HEK293T (cell line): Measurements from ENCODE around the gene B3GAT2.

Source experiments
- ARNT ChIP-seq: fragments of 450-650 bp; IDR thresholded peaks from 2 replicates; pipeline ENCODE4 v1.6.1; 2017; ENCODE audit warnings: mild to moderate bottlenecking
- BHLHE40 ChIP-seq: fragments of 450-650 bp; IDR thresholded peaks from 2 replicates; pipeline ENCODE4 v1.6.1; 2016; ENCODE audit warnings: mild to moderate bottlenecking, moderate library complexity, borderline replicate concordance
- CTBP1 ChIP-seq: fragments of 450-650 bp; IDR thresholded peaks from 2 replicates; pipeline ENCODE4 v1.6.1; 2016; ENCODE audit warnings: borderline replicate concordance
- ELF4 ChIP-seq: fragments of 450-650 bp; IDR thresholded peaks from 2 replicates; pipeline ENCODE4 v1.6.1; 2017; ENCODE audit warnings: antibody characterized with exemption
- FOXK2 ChIP-seq: fragments of 450-650 bp; IDR thresholded peaks from 2 replicates; pipeline ENCODE4 v1.6.1; 2016; ENCODE audit warnings: mild to moderate bottlenecking
- FOXM1 ChIP-seq: fragments of 450-650 bp; IDR thresholded peaks from 2 replicates; pipeline ENCODE4 v1.6.1; 2017; ENCODE audit warnings: mild to moderate bottlenecking, borderline replicate concordance
- HDGF ChIP-seq: fragments of 450-650 bp; IDR thresholded peaks from 2 replicates; pipeline ENCODE4 v1.6.1; 2017; ENCODE audit warnings: antibody characterized with exemption, borderline replicate concordance
- NFRKB ChIP-seq: fragments of 450-650 bp; IDR thresholded peaks from 2 replicates; pipeline ENCODE4 v1.6.1; 2016; ENCODE audit warnings: mild to moderate bottlenecking, moderate library complexity
- PKNOX1 ChIP-seq: fragments of 450-650 bp; IDR thresholded peaks from 2 replicates; pipeline ENCODE4 v1.6.1; 2016
- SP1 ChIP-seq: fragments of 450-650 bp; IDR thresholded peaks from 2 replicates; pipeline ENCODE4 v1.6.1; 2017
- SUZ12 ChIP-seq: fragments of 450-650 bp; IDR thresholded peaks from 2 replicates; pipeline ENCODE4 v1.6.1; 2016; ENCODE audit warnings: mild to moderate bottlenecking
- TARDBP ChIP-seq: fragments of 450-650 bp; IDR thresholded peaks from 2 replicates; pipeline ENCODE4 v1.6.1; 2016
- ZNF384 ChIP-seq: fragments of 450-650 bp; IDR thresholded peaks from 2 replicates; pipeline ENCODE4 v1.6.1; 2016

- TF ChIP-seq ZNF384 (no peak), ELF4 (no peak), FOXK2 (no peak), FOXM1 (no peak), PKNOX1 (no peak), SUZ12 (no peak), CTBP1 (no peak), BHLHE40 (no peak), NFRKB (no peak), HDGF (no peak), SP1 (no peak), ARNT (no peak), TARDBP (no peak)
Measured at GRCh38 chr6:70846207-70846835, 110.5 kb downstream of the B3GAT2 start.
